H1 (cell line): ENCODE results near the gene MACROD2. TPM values are rescaled to one million over a fixed set of nuclear protein-coding genes. Genes with fewer than 3 reads are reported as not detected.

Experiments
- CTCF ChIA-PET: fragments of 300-600 bp; sonication (Branson Sonifier 250); formaldehyde crosslinking; loops from one replicate; lab custom pipeline; 2021; ENCODE audit not compliant: partially characterized antibody; lab: Charles Lee
- POLR2A ChIA-PET: fragments of 300-600 bp; sonication (Branson Sonifier 250); formaldehyde crosslinking; loops from one replicate; lab custom pipeline; 2021; ENCODE audit warnings: inconsistent platforms; ENCODE audit not compliant: partially characterized antibody; lab: Charles Lee
- DNase-seq, 2 experiments: peaks; one replicate each; pipeline versions ENCODE4 v3.0.0 to v3.0.0-alpha.2; 2010 to 2022; ENCODE audit warnings: low spot score in 2 of 2, low read depth in 1 of 2, mixed read lengths in 1 of 2
- FAIRE-seq: peaks from 2 replicates; lab custom pipeline; 2011; peaks lifted over from hg19 to GRCh38; lab: Jason Lieb, UNC
- H2AFZ ChIP-seq: 2 replicates; pipeline ENCODE4 v1.8.1; 2012; ENCODE audit warnings: low read length, inconsistent platforms
- H2AK5ac ChIP-seq: 2 replicates; pipeline ENCODE4 v1.6.1; 2013; ENCODE audit warnings: low read depth, low read length
- H2BK120ac ChIP-seq: replicated peaks from 2 replicates; pipeline ENCODE3; 2013; ENCODE audit warnings: low read depth, low read length, inconsistent platforms
- H2BK12ac ChIP-seq: 2 replicates; pipeline ENCODE4 v1.6.1; 2013; ENCODE audit warnings: low read depth, low read length
- H2BK15ac ChIP-seq: 2 replicates; pipeline ENCODE4 v1.6.1; 2013; ENCODE audit warnings: low read length
- H2BK20ac ChIP-seq: 2 replicates; pipeline ENCODE4 v1.6.1; 2013; ENCODE audit warnings: low read length
- H2BK5ac ChIP-seq: 2 replicates; pipeline ENCODE4 v1.6.1; 2013; ENCODE audit warnings: low read depth, low read length
- H3K14ac ChIP-seq: 2 replicates; pipeline ENCODE4 v1.6.1; 2013; ENCODE audit warnings: inconsistent platforms; ENCODE audit not compliant: insufficient read length
- H3K18ac ChIP-seq: 2 replicates; pipeline ENCODE4 v1.6.1; 2013; ENCODE audit warnings: low read length; ENCODE audit errors: extremely low read depth
- H3K23ac ChIP-seq: 2 replicates; pipeline ENCODE4 v1.6.1; 2013; ENCODE audit warnings: inconsistent platforms; ENCODE audit not compliant: insufficient read length
- H3K23me2 ChIP-seq: 2 replicates; pipeline ENCODE4 v1.6.1; 2013; ENCODE audit warnings: low read depth, low read length
- H3K27ac ChIP-seq: 2 replicates; pipeline ENCODE4 v1.6.1; 2011; ENCODE audit warnings: low read depth, low read length, inconsistent platforms
- H3K27me3 ChIP-seq, 4 experiments: replicated peaks in 1 of 4; 1 replicate in 1 of 4; 2 replicates in 3 of 4; pipeline versions ENCODE4 v1.6.1 to v1.8.1; 2011 to 2013; ENCODE audit warnings: low read length in 3 of 4, mild to moderate bottlenecking in 3 of 4, inconsistent platforms in 2 of 4, mixed read lengths in 2 of 4, moderate library complexity in 1 of 4; ENCODE audit not compliant: control insufficient read depth in 3 of 4, insufficient read depth in 3 of 4; ENCODE audit errors: extremely low read depth in 1 of 4
- H3K36me3 ChIP-seq, 4 experiments: 2 replicates each; pipeline versions ENCODE4 v1.6.1 to v1.8.1; 2011 to 2013; ENCODE audit warnings: mild to moderate bottlenecking in 4 of 4, low read length in 3 of 4, moderate library complexity in 2 of 4, control low read depth in 1 of 4, inconsistent platforms in 1 of 4; ENCODE audit not compliant: insufficient read depth in 4 of 4, control insufficient read depth in 2 of 4
- H3K4ac ChIP-seq: replicated peaks from 2 replicates; pipeline ENCODE3; 2013; ENCODE audit warnings: low read length, low read depth, mixed read lengths, inconsistent platforms; ENCODE audit not compliant: insufficient read length
- H3K4me1 ChIP-seq, 4 experiments: replicated peaks in 1 of 4; 1 replicate in 1 of 4; 2 replicates in 3 of 4; pipeline versions ENCODE4 v1.6.1 to v1.8.1; 2011 to 2013; ENCODE audit warnings: low read length in 3 of 4, inconsistent platforms in 2 of 4, mixed read lengths in 1 of 4; ENCODE audit not compliant: insufficient read depth in 4 of 4, control insufficient read depth in 3 of 4
- H3K4me2 ChIP-seq, 2 experiments: 2 replicates each; pipeline versions ENCODE4 v1.6.1 to v1.8.1; 2011 to 2013; ENCODE audit warnings: low read depth in 2 of 2, low read length in 2 of 2, control low read depth in 1 of 2, inconsistent platforms in 1 of 2, mild to moderate bottlenecking in 1 of 2; ENCODE audit not compliant: insufficient read depth in 1 of 2
- H3K4me3 ChIP-seq, 4 experiments: fragments of 200-600, 300-600 bp in 1 of 4; sonication (generic), shearing (Covaris generic), sonication (Bioruptor Twin) in 1 of 4; 2 replicates each; pipeline versions ENCODE4 v1.5.1 to v1.8.1; 2011 to 2016; ENCODE audit warnings: low read length in 4 of 4, low read depth in 3 of 4, control low read depth in 2 of 4, inconsistent platforms in 2 of 4, mild to moderate bottlenecking in 2 of 4, mixed read lengths in 1 of 4, moderate library complexity in 1 of 4; ENCODE audit not compliant: insufficient read depth in 2 of 4; ENCODE audit errors: extremely low read depth in 1 of 4
- H3K56ac ChIP-seq: replicated peaks from 2 replicates; pipeline ENCODE3; 2013; ENCODE audit warnings: low read depth, mild to moderate bottlenecking, mixed read lengths, low read length, inconsistent platforms; ENCODE audit not compliant: insufficient read length
- H3K79me1 ChIP-seq: 2 replicates; pipeline ENCODE4 v1.6.1; 2013; ENCODE audit warnings: low read depth, low read length, control low read depth
- H3K79me2 ChIP-seq, 2 experiments: 2 replicates each; pipeline versions ENCODE4 v1.6.1 to v1.8.1; 2012 to 2013; ENCODE audit warnings: low read length in 2 of 2, mild to moderate bottlenecking in 2 of 2, inconsistent platforms in 1 of 2; ENCODE audit not compliant: insufficient read depth in 2 of 2, control insufficient read depth in 1 of 2
- H3K9ac ChIP-seq, 4 experiments: replicated peaks in 1 of 4; 1 replicate in 1 of 4; 2 replicates in 3 of 4; pipeline versions ENCODE4 v1.6.1 to v1.8.1; 2011 to 2013; ENCODE audit warnings: low read depth in 3 of 4, low read length in 3 of 4, control low read depth in 2 of 4, mild to moderate bottlenecking in 2 of 4, moderate library complexity in 2 of 4, inconsistent platforms in 1 of 4; ENCODE audit errors: extremely low read depth in 1 of 4
- H3K9me3 ChIP-seq, 2 experiments: 2 replicates each; pipeline versions ENCODE4 v1.6.1 to v1.8.1; 2012 to 2013; ENCODE audit warnings: mild to moderate bottlenecking in 2 of 2, moderate library complexity in 2 of 2, control low read depth in 1 of 2, inconsistent platforms in 1 of 2, low read depth in 1 of 2, low read length in 1 of 2, mixed read lengths in 1 of 2; ENCODE audit not compliant: insufficient read depth in 2 of 2
- H4K20me1 ChIP-seq, 2 experiments: replicated peaks in 1 of 2; 2 replicates each; pipeline versions ENCODE3 to v1.8.1; 2011 to 2013; ENCODE audit warnings: inconsistent platforms in 2 of 2, low read length in 2 of 2, mild to moderate bottlenecking in 1 of 2; ENCODE audit not compliant: insufficient read depth in 2 of 2, control insufficient read depth in 1 of 2
- H4K5ac ChIP-seq: 2 replicates; pipeline ENCODE4 v1.6.1; 2013; ENCODE audit warnings: low read length, low read depth, mixed read lengths, inconsistent platforms; ENCODE audit not compliant: insufficient read length
- H4K8ac ChIP-seq: 2 replicates; pipeline ENCODE4 v1.8.0; 2013; ENCODE audit warnings: mild to moderate bottlenecking, moderate library complexity, low read length, inconsistent platforms; ENCODE audit not compliant: insufficient read depth; ENCODE audit errors: extremely low read depth
- H4K91ac ChIP-seq: replicated peaks from 2 replicates; pipeline ENCODE3; 2013; ENCODE audit warnings: low read length, mixed read lengths, inconsistent platforms; ENCODE audit not compliant: insufficient read length
- CREB1 ChIP-seq: IDR thresholded peaks from 2 replicates; pipeline ENCODE4 v1.6.1; 2012; ENCODE audit warnings: inconsistent platforms
- EGR1 ChIP-seq: IDR thresholded peaks from 2 replicates; pipeline ENCODE4 v1.6.1; 2011; ENCODE audit warnings: low read depth, low read length, borderline replicate concordance
- FOSL1 ChIP-seq: IDR thresholded peaks from 2 replicates; pipeline ENCODE4 v1.6.1; 2011; ENCODE audit warnings: mild to moderate bottlenecking, low read depth, low read length, moderate library complexity; ENCODE audit not compliant: insufficient read depth
- GABPA ChIP-seq: IDR thresholded peaks from 2 replicates; pipeline ENCODE4 v1.6.1; 2011; ENCODE audit warnings: mild to moderate bottlenecking, low read length, moderate library complexity, borderline replicate concordance; ENCODE audit not compliant: insufficient read depth
- POLR2A ChIP-seq, 2 experiments: IDR thresholded peaks; 1 replicate in 1 of 2; 2 replicates in 1 of 2; pipeline ENCODE4 v1.6.1; 2011; ENCODE audit warnings: low read depth in 2 of 2, low read length in 2 of 2, mild to moderate bottlenecking in 2 of 2; ENCODE audit errors: control extremely low read depth in 1 of 2
- SIRT6 ChIP-seq: IDR thresholded peaks from one replicate; pipeline ENCODE4 v1.7.1; 2012; ENCODE audit warnings: low read length, inconsistent platforms
- SIX5 ChIP-seq: IDR thresholded peaks from 2 replicates; pipeline ENCODE4 v1.6.1; 2011; ENCODE audit warnings: mild to moderate bottlenecking, low read depth, low read length
- TBP ChIP-seq: IDR thresholded peaks from 2 replicates; pipeline ENCODE4 v1.6.1; 2011; ENCODE audit warnings: low read depth, low read length, improper control_type of control experiment
- YY1 ChIP-seq: IDR thresholded peaks from 2 replicates; pipeline ENCODE4 v1.6.1; 2011; ENCODE audit warnings: low read depth, mild to moderate bottlenecking, low read length
- ZNF274 ChIP-seq: IDR thresholded peaks from 2 replicates; pipeline ENCODE4 v1.7.0; 2012; ENCODE audit warnings: low read length, borderline replicate concordance; ENCODE audit errors: extremely low read depth
- WGBS, 2 experiments: shearing (Covaris generic) in 1 of 2; methylation state at CpG; one replicate each; pipeline versions ENCODE4 v1.1.6 to v1.1.7; 2013 to 2015; ENCODE audit warnings: low lambda C conversion rate in 2 of 2, mixed read lengths in 2 of 2, inconsistent platforms in 1 of 2, low coverage in 1 of 2, missing lambda C conversion rate in 1 of 2; ENCODE audit not compliant: insufficient replicate concordance in 2 of 2, insufficient coverage in 1 of 2, insufficient read length in 1 of 2; ENCODE audit errors: extremely low coverage in 1 of 2, missing lambda C conversion rate in 1 of 2; 5-methylcytosine and 5-hydroxymethylcytosine counted together
- polyA plus RNA-seq, 7 experiments: library from polyadenylated mRNA; depleted of rRNA in 3 of 7; stranded (reverse) in 5 of 7; unstranded in 2 of 7; fragments of >200 nt in 5 of 7; fragments of 200-250 nt in 2 of 7; gene quantifications; 1 replicate in 5 of 7; 2 replicates in 1 of 7; 4 replicates in 1 of 7; pipeline versions ENCODE4 v1.2.1 to v1.2.3, GENCODE V29; 2011 to 2013; ENCODE audit warnings: missing spikeins in 2 of 7, mixed read lengths in 2 of 7
- total RNA-seq: library from RNA; stranded (reverse); fragmentation: NEBNext Ultra II Directional; extraction: Animal tissue kit (Norgen Biotek cat#: 25700); gene quantifications from 2 replicates; pipeline ENCODE4 v1.2.1, GENCODE V29; 2021

The MACROD2 gene
- total and polyA plus RNA-seq, 2 of the 8 experiments (the other 6 are each of a cell fraction or from before 2014, with no cell fraction given) = 0.70 to 3.9 TPM

DNA sequence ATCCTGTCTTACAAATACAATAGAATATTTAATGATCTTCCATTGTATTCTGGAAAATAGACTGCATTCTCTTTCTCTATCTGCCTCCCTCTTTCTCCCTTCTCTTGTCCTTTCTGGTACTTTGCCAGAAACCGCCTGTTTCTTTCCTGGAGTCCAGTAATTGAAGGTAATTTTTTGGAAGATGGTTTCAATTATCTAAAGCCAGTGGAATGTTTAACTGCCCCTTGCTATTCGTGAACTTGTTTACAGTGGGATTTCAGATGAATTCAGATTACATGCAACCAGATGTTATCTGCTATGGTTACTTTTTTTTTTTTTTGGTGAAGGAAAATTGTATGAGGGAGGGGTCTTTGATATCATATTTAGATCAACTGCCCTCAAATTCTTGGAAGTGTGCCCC is 997.6 kb downstream of the MACROD2 start:
- Histone ChIP-seq H2BK12ac (no peak overlapping the region), H3K9me3 (peaks cover 2 to 3% of the 10 kb centered on the region in 2 experiments; a peak in 1 of 4 replicates), H3K4me3 (no peak overlapping the region), H3K4me2 (no peak overlapping the region), H3K23ac (no peak overlapping the region), H2BK5ac (no peak overlapping the region), H2AK5ac (no peak overlapping the region), H3K18ac (no peak overlapping the region), H3K27ac (no peak overlapping the region), H3K14ac (no peak overlapping the region), H3K23me2 (peaks cover 1% of the 10 kb centered on the region; the same call in 1 of the 2 replicates), H3K4me1 (no peaks in the 10 kb centered on the region), H3K27me3 (no peaks in the 10 kb centered on the region), H3K79me1 (no peaks in the 10 kb centered on the region), H4K20me1 (no peaks in the 10 kb centered on the region), H2BK120ac (no peak overlapping the region), H2AFZ (no peak overlapping the region), H3K4ac (no peak overlapping the region), H3K9ac (no peak overlapping the region), H3K36me3 (no peaks in the 10 kb centered on the region), H3K79me2 (no peaks in the 10 kb centered on the region), H3K56ac (no peak overlapping the region), H2BK15ac (no peak overlapping the region), H4K5ac (no peak overlapping the region), H4K8ac (no peak overlapping the region), H2BK20ac (no peak overlapping the region), H4K91ac (no peak overlapping the region)
- 86% methylated on average over 2 of the region's 2 CpGs; no CpG with 5 or more reads in 1 of the 2 experiments for WGBS, 2 experiments
- TF ChIP-seq YY1 = no peak
- TF ChIP-seq FOSL1 = no peak
- no peak for TF ChIP-seq ZNF274
- no peak for TF ChIP-seq SIRT6
- no peak for TF ChIP-seq SIX5
- TF ChIP-seq CREB1 = no peak
- TF ChIP-seq EGR1 = no peak
- TF ChIP-seq GABPA = no peak
- TF ChIP-seq TBP = no peak
- no peak for TF ChIP-seq POLR2A (IDR thresholded peaks at IDR 0.05; ENCODE audit: control extremely low read depth in 1 of 2, low read depth in 2 of 2, low read length in 2 of 2)
- POLR2A ChIA-PET = no interaction called here
- no peak for FAIRE-seq
- CTCF ChIA-PET = interaction anchor here (1.1 kb wide), 1 partner anchor 415 kb away, joined by 3 read pairs; no protein-coding TSS in a partner anchor
- no peak for DNase-seq
